ENCODE results near the gene WWOX. TPM values are rescaled to one million over a fixed set of nuclear protein-coding genes. Genes with fewer than 3 reads are reported as not detected.

WWOX gene
- total and polyA plus RNA-seq, 3 donors from 2014 or later: 20.6 to 76.7 (median 64.1) TPM

DNA sequence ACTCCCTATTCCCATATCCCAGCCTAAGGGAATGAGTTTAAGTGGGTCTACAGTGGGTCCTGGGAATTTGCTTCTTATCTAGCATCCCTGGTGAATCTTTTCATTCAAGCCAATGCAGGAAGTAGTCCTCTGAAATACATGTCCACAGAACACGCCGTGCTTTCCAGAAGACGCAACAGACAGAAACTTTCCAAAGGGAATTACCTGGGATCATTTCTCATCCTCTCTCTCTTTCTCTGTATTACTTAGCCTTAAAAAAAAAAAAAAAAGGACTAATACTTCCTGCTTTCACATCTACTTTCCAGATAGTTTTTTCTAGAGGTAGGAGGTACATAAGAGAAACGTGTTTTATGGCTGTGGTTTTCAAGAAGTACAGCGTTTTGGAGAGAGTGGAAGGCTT, 1002.0 kb downstream of the WWOX start:
- DNase-seq: no peak

GRCh38 chr16:79104567-79104966, 1005.1 kb downstream of the WWOX start:
- H3K36me3 ChIP-seq (ENCODE audit: low read depth, missing control alignments): no peaks in the 10 kb centered on the region
- H3K9me3 ChIP-seq: no peaks in the 10 kb centered on the region
- no peak overlapping the region for H3K27ac ChIP-seq
- WGBS, 2 donors: 71 to 82% methylated on average over 10 of the region's 10 CpGs
- no peak for DNase-seq
- no peak for TF ChIP-seq CTCF (IDR thresholded peaks at IDR 0.05)
- TF ChIP-seq POLR2A (IDR thresholded peaks at IDR 0.05): no peak
- intact Hi-C loops (cut with DNase I; ENCODE audit: low total_unique reads): no loop called here
- H3K27me3 ChIP-seq: no peaks in the 10 kb centered on the region
- no peaks in the 10 kb centered on the region for H3K4me1 ChIP-seq
- H3K4me3 ChIP-seq: no peak overlapping the region

More for the DNA sequence above, 1002.0 kb downstream of the WWOX start:
- H3K36me3 ChIP-seq (ENCODE audit: low read depth, missing control alignments): no peaks in the 10 kb centered on the region
- no peaks in the 10 kb centered on the region for H3K9me3 ChIP-seq
- intact Hi-C loops (cut with DNase I; ENCODE audit: low total_unique reads): no loop called here
- no peaks in the 10 kb centered on the region for H3K27me3 ChIP-seq
- no peak overlapping the region for H3K4me3 ChIP-seq
- no peak overlapping the region for H3K27ac ChIP-seq
- H3K4me1 ChIP-seq: no peaks in the 10 kb centered on the region
- 51 to 60% methylated on average over 5 of the region's 5 CpGs for WGBS, 2 donors
- TF ChIP-seq CTCF (IDR thresholded peaks at IDR 0.05) (no peak), POLR2A (IDR thresholded peaks at IDR 0.05) (no peak)

- DNase-seq: no peak
- WGBS, 2 donors: 57 to 70% methylated on average over 7 of the region's 7 CpGs
- Histone ChIP-seq H3K27ac (no peak overlapping the region), H3K36me3 (ENCODE audit: low read depth, missing control alignments) (no peaks in the 10 kb centered on the region), H3K27me3 (no peaks in the 10 kb centered on the region), H3K4me1 (peaks cover 10% of the 10 kb centered on the region), H3K9me3 (no peaks in the 10 kb centered on the region), H3K4me3 (no peak overlapping the region)
- intact Hi-C loops (cut with DNase I; ENCODE audit: low total_unique reads): no loop called here
- TF ChIP-seq POLR2A (IDR thresholded peaks at IDR 0.05) (no peak), CTCF (IDR thresholded peaks at IDR 0.05) (no peak)
Measured at GRCh38 chr16:79107301-79107700, 1007.8 kb downstream of the WWOX start.

DNA sequence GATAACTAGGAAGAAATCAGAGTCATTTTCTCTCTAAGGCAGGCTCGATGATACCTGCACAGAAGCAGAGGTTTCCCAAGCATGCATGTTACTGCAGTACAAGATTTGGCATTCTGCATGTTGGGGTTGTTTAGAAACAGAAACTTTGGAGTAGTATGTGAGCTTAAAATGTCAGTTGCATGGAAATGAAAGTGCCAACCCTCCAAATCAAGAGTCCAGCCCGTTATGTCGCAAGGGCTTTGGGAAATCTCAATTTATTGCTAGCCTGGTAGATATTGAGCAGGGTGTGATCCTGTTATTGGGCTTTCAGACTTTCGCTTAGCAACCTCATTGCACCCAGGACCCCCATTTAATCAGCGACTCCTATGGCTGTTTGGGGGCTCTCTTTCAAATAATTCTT, 1010.3 kb downstream of the WWOX start:
- no peak for DNase-seq
- TF ChIP-seq POLR2A (IDR thresholded peaks at IDR 0.05) (no peak), CTCF (IDR thresholded peaks at IDR 0.05) (no peak)
- Histone ChIP-seq H3K4me1 (peaks cover 10% of the 10 kb centered on the region), H3K27ac (no peak overlapping the region), H3K36me3 (ENCODE audit: low read depth, missing control alignments) (no peaks in the 10 kb centered on the region), H3K4me3 (no peak overlapping the region), H3K27me3 (no peaks in the 10 kb centered on the region), H3K9me3 (no peaks in the 10 kb centered on the region)
- intact Hi-C loops (cut with DNase I; ENCODE audit: low total_unique reads): no loop called here
- 80 to 81% methylated on average over 5 of the region's 5 CpGs for WGBS, 2 donors

- Histone ChIP-seq H3K9me3 (no peaks in the 10 kb centered on the region), H3K4me3 (no peak overlapping the region), H3K27me3 (no peaks in the 10 kb centered on the region), H3K36me3 (ENCODE audit: low read depth, missing control alignments) (no peaks in the 10 kb centered on the region), H3K27ac (peak overlapping the region in 1 of 2 donors; percentile 77), H3K4me1 (peaks cover 10% of the 10 kb centered on the region)
- TF ChIP-seq POLR2A (IDR thresholded peaks at IDR 0.05) (no peak), CTCF (IDR thresholded peaks at IDR 0.05) (no peak)
- WGBS, 2 donors: 53 to 67% methylated on average over 3 of the region's 3 CpGs
- DNase-seq: peak; percentile 43
- intact Hi-C loops (cut with DNase I; ENCODE audit: low total_unique reads): no loop called here
Measured at GRCh38 chr16:79110242-79110641, 1010.8 kb downstream of the WWOX start.
